Ishikawa (cell line): ENCODE measurements around the gene SETD7.

Experiments used
- EP300 ChIP-seq: IDR thresholded peaks from 2 replicates; pipeline ENCODE4 v1.6.1; 2012; ENCODE audit warnings: borderline replicate concordance
- FOXM1 ChIP-seq: IDR thresholded peaks from 2 replicates; pipeline ENCODE4 v1.6.1; 2012; ENCODE audit warnings: low read depth, borderline replicate concordance
- MAX ChIP-seq: IDR thresholded peaks from 2 replicates; pipeline ENCODE4 v1.6.1; 2012
- RAD21 ChIP-seq: IDR thresholded peaks from 2 replicates; pipeline ENCODE4 v1.6.1; 2012; ENCODE audit warnings: low read depth
- REST ChIP-seq: IDR thresholded peaks from 2 replicates; pipeline ENCODE4 v1.6.1; 2012; ENCODE audit warnings: low read depth, mild to moderate bottlenecking
- TEAD4 ChIP-seq: IDR thresholded peaks from 2 replicates; pipeline ENCODE4 v1.6.1; 2012
- USF1 ChIP-seq: IDR thresholded peaks from 2 replicates; pipeline ENCODE4 v1.6.1; 2012

- TF ChIP-seq TEAD4 (0 out of 2 replicates have a peak, but pooled peaks have one; percentile 33), USF1 (no peak), EP300 (no peak), FOXM1 (no peak), MAX (no peak), REST (no peak), RAD21 (no peak)
Measured at GRCh38 chr4:139599594-139600374, 43.8 kb upstream of the SETD7 start.
